ENCODE data around the gene CERS1.

The CERS1 gene

DNA sequence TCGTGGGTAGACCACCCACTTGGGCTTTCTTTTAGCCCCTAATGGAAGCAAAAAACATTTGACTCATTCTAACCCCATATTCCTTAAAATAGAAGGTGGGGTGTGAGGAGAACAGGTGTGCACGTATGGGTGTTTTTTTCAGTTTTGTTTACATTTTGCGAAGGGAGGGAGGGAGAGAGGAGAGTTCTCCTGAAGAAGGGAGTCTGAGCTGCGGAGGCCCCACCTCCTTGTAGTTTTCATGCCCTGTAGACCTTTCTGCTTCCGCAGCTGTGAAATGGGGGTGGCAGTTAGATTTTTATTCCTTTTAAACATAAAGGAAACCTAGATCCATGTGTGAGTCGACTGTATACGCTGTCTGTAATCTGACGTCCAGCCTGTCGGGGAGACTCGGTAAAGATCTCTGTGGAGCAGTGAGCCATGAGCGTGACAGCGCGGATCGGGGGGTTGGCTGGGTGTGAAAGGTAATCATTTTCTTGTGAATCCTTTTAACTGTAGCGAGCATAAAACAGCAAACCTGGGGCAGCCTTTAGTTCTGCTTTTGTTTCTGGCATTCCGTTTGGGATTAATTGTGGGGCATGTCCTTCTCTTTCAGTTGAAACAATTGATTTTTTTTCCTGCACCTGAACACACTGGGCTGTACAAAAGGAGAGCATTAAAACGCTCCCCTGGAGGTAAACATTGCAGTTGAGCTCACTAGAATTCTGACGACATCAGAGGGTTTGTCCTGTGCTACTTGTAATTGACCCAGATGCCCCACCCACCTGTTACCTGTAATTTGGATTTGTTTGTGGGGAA, 61.9 kb downstream of the CERS1 start:
- DNase-seq: peak; percentile 32

DNA sequence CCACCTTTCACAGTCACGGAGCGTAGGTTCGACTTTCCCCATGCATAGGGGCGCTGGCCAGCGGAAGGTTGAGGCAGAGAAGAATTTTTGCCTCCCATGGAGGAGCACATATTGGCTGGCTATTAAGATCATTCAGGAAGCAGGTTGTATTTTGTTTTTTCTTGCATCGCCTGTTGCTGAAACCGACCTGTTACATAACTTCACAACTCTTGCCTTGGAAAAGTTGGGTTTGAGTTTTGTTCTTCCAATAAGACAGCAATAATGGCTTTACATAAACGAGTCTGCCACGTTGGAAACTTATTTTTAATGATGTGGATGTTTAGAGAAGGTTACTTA, 62.8 kb downstream of the CERS1 start:
- DNase-seq: peak; percentile 28

DNA sequence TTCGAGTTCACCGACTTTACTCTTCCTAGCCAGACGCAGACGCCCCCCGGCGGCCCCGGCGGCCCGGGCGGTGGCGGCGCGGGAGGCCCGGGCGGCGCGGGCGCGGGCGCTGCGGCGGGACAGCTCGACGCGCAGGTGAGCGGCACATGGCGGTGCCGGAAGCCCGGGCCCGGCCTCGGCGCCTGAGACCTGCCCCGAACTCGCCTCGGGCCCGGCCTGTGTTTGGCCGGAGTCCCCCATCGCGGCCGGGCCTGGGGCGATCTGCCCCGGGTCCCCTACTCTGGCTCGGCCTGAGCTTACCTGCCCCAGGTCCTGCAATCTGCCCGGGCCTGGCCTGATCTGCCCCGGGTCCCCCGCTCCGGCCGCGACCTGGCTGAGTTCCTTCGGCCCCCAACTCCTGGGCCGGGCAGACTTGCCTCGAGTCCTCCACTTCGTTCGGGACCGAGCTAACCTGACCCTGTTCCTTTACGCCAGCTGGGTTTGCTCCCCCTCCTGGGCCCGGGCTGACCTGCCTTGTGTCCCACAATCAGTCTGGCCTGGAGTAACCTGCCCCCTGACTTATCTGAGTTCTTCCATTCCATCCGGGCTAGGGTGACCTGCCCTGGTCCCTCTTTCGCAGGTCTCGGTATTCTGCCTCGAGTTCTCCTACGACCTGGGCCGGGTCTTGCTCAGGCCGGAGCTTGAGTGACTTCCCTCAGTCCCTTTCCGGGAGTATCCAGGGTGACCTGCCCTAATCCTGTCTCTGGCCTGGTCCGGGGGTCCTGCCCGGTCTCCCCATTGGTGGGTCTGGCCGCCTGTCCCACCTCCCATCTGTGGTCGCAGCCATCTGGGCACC, 63.4 kb downstream of the CERS1 start:
- DNase-seq: peak; percentile 66

DNA sequence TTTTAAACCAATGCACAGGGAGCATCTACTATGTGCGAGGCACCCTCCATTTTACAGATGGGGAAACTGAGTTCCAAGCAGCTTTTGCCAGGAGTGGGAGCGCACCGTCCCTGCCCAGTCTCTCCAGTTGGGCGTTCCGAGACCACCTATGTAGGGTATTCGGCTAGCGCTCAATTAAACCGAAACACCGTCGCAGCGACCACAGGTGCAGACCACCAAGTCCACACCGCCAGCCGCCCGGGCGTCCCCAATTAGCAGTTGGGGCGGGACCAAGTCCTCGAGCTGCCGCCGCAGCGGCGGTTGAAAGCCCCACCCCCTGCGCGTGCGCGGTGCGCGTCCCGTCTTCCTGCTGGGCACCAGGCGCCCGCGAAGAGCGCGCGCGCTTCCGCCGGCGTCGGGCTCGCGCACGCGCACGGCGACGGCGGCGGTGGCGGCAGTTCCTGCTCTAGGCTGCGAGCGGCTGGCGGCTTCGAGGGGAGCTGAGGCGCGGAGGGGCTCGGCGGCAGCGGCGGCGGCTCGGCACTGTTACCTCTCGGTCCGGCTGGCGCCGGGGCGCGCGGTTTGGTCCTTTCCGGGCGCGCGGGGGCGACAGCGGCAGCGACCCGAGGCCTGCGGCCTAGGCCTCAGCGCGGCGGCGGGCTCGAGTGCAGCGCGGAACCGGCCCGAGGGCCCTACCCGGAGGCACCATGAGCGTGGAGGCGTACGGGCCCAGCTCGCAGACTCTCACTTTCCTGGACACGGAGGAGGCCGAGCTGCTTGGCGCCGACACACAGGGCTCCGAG, 64.2 kb downstream of the CERS1 start, which contains the start of gene UPF1:
Gene UPF1, plus strand, starts transcription at position 436 of the 782 bp plus-strand sequence. Its CDS starts 251 bp downstream, at position 687.
- peak; percentile 96 for DNase-seq

DNA sequence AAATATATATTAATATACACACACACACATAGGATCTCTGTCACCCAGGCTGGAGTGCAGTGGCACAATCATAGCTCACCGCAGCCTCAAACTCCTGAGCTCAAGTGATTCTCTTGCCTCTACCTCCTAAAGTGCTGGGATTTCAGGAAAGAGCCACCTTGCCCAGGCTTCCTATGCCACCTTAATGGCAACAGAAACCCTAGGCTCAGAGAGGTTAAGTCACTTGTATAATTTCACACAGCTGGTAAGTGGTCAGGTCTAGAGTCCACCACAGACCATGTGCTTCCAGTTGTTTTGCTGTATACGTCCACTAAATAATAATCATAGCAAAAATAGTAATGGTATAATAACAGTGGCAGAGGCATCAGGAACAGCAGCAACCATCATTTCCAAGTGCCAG, 65.5 kb downstream of the CERS1 start:
- no peak for DNase-seq

DNA sequence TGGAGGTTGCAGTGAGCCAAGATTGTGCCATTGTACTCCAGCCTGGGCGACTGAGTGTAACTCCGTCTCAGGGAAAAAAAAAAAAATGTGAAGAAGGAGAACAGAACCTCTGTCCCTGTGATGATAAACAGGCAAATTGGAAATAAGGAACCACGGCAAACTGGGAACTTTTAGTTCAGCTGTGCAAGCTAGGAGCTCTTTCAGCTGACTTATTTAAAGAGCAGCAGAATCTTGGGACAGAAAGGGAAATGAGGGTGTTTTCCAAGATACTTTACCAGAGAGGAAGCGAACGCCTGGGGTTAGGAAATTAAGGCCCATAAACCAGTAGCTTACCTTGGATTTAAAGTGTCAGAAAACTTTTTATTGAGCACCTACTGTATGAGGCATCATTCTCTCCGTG, 67.2 kb downstream of the CERS1 start:
- DNase-seq: no peak
